ENCODE measurements around the gene DIS3L.
A peak's percentile ranks its signal among the peaks of the same experiment; 100 is the strongest.
"Not testable (repeated sequence)": the region's sequence is repeated elsewhere in the genome, so short reads cannot be mapped to it uniquely, and the experiment has no call there.

Gene DIS3L

DNA sequence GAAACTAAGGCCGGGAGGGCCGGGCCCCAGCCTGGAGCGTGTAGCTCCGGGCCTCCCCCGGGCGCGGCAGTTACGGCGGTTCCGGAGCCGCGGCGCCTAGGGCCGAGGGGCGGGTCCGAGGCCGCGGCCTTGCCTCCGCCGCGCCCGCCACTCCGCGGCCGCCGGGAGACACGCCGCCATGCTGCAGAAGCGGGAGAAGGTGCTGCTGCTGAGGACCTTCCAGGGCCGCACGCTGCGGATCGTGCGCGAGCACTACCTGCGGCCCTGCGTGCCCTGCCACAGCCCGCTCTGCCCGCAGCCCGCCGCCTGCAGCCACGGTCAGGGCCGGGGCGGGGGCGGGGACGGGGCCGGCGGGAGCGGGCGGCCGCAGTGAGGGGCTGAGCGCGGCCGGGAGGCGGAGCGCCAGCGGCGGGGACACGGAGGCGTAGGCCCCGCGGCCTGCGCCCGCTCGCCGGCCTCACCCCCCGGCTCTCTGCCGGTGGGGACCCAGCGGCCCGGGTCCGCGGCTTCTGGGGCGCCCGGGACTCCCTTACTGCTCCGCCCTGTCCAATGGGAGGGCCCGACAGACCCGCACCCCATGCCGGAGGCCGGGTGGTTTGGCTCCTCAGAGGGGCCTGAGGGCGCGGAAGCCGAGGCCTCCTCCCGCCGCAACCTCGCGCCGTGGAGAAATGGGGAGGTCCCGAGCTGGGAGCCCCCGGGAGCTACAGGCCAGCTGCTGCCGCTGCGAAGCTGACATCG lies at the start of gene DIS3L:
DIS3L (plus strand) TSS at position 150 of the 738 bp plus-strand sequence; CDS start at position 179, 29 bp downstream.
- DNase-seq, result peak; percentile 59

DNA sequence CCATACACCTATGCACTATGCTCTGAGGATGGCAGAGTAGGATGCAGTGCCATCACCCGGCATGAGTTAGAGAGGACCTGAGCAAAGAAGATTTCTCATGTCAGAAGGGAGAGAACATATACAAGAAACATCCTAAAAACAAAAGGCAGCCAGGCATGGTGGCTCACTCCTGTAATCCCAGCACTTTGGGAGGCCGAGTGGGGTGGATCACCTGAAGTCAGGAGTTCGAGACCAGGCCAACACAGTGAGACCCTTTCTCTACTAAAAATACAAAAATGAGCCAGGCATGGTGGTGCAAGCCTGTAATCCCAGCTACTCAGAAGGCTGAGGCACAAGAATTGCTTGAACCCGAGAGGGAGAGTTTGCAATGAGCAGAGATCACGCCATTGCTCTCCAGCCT lies 47.5 kb upstream of the DIS3L start:
- not testable (repeated sequence) for DNase-seq

DNA sequence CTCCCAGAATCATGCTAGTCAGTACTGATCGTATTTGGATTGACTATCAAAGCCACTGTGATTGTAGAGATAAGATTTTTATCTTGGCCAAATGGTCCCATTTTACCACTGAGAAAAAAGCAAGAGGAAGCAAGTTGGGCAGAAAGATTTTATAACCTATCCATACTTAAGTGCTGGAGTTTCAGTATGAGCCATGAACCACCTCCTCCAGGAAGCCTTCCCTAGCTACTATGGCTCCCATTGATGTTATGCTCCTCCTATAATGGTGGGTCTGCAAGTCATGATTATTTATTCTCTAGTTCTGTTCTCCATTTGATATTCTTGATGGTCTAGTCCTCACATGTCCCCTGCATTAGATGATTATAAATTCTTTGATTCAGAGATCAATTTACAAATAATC lies 46.4 kb upstream of the DIS3L start:
- no peak for DNase-seq

DNA sequence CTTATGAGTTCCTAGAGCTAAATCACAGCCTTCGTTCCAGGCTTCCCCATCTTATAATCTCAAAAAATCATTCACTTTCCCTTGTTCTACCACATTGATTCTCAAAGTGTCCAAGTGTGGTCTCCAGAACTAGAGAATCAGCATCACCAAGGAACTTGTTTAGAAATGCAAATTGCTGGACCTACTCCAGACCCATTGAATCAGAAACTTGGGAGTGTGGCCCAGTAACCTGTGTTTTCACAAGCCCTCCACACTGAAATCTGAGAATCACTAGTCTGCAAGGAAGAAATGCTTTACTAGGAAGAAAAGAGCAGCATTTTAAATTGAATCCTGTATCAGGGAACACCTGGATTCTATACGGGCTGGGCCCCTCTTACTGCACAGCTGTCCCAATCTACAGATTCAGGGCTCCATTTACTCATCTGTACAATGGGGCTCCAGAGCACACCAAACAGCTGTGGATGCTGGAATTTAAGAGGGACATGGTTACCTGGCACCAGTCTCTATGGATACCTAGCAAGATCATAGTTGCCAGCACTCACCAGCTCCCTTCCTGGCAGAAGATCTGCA lies 43.7 kb upstream of the DIS3L start:
- DNase-seq, result no peak

DNA sequence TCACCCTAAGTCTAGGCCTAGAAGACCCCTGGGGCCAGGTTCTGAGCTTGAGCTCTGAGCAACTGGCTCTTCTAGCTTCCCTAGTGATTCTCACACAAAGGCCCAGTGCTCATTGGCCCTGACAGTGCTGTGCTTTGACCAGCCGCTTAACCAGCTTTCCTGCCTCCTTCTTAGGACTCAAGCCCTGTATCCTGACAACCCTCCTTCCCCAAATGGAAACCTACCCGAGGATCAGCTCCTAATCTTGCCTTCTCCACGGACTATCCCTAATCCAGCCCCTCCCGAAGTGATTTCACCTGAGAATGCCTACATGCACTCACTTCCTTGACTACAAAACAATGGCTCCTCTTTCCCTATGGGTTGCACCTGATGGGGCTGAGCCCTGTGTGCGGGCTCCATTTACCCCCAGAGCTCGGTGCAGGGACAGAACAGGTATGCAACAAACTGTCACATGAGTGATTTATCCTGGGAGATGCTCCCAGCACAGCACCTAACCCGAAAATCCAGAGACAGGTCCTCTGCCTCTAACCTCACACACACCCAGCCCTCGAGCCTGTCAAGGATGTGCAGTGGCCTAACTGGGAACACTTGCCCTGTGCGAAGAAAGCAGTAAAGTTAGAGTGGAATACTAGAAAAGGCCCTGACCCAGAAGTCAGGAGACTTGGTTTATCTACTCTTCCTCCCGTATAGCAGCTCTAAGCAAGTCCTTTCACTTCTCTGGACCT lies 42.1 kb upstream of the DIS3L start:
- no peak for DNase-seq

DNA sequence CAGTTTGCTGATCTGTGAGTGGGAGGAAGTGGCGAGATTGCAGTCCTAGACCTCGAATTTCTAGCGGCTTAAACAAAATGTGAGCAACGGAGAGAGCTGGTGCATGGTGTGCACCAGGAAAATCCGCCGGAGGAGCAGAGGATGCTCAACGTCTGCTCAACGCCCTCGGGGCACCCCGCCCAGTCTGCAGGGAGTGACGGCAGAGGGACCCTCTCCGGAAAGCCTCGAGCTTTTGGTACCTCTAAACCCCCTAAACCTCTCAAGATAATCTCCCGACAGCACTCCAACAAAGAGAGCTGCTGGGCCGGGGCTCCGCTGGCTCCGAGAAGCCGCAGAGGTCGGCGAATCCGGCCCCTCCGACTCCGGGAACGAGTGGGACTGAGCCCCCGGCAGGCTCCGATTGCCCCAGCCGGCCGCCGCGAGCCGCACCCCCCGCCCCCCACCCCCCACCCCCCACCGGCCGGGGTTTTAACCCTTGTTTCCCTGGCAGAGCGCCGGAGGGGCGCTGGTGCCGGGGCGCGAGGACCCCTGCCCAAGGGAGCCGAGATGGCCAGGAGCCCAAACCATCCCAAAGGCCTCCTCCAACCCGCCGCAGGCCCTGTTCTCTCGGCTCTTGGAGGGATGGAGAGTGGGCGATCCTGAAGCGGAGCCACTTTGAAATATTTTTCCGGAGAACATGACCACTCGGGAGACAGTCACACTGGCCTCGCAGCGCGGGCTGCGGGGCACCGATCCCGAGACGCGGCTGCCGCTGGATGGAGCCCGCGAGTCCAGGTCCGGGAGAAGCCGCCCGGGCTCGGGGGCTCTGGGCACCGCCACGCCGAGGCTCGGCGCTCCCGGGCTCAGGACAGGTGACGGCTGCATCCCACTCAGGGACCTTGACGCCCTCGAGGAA lies 41.3 kb upstream of the DIS3L start:
- DNase-seq, result peak; percentile 39

DNA sequence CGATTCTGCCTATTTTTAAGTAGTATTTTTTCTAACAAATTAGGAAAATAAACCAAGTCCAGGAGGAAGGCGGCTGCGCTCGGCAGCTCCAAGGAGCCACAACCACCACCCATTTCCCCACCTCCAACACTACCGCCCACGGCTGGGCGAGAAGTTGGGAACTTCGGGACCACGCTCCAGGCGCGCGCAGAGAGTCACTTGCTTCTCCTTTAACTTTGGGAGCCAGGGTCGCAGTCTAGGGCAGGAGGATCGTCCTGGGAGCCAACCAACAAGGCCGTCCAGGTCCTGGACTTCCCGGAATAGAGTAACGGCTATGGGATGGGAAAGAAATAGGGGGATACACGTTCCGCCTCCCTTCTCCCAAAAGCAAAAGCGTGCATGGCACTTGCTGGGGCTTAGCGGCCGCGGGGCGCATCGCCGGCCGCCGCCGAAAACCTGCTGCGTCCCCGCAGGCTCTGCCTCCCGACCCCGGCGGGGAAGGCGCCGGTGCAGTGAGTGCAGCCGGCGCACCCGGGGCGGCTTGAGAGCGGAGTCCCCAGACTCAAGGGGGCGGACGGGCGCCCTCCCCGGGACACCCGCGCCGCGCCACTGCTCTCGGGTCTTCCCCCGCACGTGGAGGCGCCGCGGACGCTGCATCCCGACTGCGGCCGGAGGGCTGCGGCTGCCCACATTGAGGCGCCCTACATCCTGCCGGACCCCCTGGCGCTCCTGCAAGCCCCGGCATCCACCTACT lies 40.5 kb upstream of the DIS3L start:
- DNase-seq, result no peak

DNA sequence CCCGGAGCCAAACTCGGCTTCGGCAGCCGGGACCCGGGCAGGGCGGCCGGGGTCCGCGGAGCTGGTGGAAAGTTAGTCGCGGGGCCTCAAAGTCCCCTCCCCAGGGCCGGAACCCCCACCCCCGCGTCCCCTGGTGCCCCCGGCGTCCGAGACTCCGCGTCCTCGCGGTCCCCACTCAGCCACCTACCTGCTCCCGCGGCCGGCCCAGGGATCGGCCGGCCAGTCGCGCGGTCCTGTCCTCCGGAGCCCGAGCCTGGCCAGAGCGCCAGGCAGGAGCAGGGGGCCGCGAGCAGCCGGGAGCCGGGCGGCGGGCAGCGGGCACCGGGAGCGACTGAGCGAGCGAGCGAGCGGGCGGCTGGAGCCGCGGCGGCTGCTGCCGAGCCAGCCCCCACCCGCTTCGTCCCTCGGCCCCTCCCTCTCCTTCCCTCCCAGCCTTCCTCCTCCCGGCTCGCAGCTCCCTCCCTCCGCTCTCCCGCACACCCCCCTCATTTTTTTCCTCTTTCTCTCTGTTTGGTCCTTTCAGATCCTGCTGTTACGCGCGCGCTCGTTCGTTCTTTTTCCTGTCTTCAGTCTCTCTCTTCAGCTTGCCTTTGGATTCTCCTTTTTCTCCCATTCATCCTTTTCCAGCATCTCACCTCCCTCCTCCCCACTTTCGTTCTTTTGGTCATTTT lies 39.8 kb upstream of the DIS3L start, which contains the start of gene MEGF11:
MEGF11 (minus strand) TSS at position 333 of the 671 bp plus-strand sequence. CDS start 125,347 bp downstream, outside the sequence.
- DNase-seq, result no peak

DNA sequence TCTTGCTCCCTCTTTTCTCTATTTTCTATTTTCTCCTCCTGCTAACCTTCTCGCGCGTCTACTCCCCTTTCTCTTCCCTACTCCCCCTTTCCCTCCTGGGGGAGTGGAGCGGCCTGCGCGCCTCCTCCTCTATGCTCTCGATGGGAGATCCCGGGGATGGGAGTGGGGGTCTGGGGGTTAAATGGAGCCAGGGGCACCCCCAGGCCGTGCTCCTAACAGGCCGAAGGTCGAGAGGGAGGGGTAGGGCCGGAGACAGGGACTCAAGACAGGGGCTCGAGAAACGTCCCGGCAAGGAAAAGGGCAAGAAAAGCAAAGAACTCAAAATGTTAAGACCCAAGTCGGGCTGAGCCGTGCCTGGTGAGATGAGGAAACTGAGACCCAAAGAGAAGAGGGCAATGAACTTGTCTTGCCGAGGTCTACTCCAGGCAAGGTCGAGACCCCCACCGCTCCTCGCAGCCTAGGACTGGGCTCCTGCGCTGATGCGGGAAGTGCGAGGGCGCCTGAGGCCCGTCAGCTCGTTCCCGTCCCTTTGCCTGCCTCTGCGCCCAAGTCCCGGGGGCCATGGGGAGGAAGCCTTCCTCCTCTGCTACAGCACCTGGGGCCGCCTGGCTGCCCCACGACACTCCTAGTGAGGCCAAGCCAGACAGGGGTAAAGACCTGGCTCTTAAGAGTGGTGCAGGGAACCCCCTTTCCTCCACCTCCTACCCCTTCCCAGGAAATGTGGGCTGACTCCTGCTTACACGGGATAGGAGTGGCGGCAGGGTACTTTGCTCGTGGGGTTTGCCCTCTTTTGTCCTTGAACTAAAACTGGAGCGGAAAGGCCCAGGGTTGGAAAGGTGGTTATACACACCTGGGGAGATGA lies 39.0 kb upstream of the DIS3L start:
- DNase-seq, result no peak

DNA sequence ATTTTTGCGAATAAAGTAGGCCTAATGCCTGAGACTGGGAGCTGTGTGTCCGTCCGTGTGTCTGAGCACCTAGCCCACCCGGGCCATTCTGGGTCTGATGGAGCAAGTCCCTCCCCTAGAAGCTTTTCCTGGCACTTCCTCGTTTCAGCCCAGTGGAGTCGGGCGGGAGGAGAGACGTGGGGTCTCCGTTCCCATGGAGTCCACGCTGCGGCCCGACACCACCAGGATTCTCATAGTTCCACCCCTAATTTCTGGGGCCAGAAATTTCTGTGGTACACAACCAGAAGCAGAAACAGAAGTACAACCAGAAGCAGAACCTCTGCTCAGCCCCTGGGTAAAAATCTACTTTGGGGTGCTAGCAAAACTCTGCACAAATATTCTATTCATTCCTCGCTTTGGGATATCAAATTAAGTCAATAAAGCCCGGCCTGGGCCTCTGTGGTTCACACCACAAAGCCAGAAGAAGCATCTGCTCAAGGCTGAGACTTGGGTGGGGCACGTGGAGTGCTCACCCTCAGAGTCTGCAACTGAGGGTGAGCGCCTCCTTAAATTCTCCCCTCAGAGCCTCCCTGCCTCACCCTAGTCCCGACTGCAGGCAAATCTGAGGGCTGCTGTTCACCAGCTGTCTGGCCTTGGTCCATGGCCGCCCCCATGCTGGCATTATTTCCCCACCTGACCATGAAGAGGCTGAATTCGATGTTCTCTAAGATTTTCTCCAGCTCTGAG lies 38.3 kb upstream of the DIS3L start:
- no peak for DNase-seq

DNA sequence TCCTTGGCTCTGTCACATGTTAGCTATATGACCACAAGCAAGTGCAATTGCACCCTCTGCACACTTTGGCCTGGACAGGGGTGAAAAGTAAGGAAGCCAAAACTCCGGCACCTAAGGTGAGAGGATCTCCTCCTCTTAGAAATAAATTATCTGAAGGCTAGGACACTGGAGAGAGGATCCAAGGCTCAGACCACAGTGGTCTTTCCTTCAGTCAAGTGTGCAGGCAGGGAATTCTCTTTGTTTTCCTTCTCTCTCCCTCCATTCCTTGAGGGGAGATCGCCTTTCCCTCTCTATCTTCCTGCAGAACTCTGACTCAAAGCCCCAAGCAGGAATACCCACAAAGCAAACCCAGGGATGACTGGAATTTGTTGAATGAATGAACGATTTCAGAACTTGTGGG lies 36.7 kb upstream of the DIS3L start:
- no peak for DNase-seq

DNA sequence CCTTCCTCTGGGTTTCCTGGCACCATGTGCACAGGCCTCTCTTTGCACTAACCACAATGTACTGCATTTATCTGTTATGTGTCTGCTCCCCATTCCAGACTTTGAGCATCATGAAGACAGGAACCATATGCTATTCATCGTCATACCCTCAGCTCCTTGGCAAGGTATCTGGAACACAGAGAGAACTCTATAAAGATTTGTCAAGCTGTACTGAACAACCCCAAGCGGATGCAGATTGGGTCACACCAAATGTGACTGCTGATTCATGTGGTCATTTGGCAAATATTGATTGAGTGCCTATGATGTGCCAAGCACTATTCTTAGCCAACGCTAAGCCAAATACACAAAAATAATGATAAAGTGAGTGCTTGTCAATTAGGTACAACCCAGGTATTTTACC lies 32.3 kb upstream of the DIS3L start:
- DNase-seq, result no peak

DNA sequence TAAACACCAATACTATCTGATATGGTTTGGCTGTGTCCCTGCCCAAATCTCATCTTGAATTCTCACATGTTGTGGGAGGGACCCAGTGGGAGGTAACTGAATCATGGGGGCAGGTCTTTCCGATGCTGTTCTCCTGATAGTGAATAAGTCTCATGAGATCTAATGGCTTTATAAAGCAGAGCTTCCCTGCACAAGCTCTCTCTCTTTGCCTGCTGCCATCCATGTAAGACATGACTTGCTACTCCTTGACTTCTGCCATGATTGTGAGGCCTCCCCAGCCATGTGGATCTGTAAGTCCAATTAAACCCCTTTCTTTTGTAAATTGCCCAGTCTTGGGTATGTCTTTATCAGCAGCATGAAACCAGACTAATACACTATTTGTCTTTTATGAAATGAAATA lies 30.5 kb upstream of the DIS3L start:
- DNase-seq, result not testable (repeated sequence)

DNA sequence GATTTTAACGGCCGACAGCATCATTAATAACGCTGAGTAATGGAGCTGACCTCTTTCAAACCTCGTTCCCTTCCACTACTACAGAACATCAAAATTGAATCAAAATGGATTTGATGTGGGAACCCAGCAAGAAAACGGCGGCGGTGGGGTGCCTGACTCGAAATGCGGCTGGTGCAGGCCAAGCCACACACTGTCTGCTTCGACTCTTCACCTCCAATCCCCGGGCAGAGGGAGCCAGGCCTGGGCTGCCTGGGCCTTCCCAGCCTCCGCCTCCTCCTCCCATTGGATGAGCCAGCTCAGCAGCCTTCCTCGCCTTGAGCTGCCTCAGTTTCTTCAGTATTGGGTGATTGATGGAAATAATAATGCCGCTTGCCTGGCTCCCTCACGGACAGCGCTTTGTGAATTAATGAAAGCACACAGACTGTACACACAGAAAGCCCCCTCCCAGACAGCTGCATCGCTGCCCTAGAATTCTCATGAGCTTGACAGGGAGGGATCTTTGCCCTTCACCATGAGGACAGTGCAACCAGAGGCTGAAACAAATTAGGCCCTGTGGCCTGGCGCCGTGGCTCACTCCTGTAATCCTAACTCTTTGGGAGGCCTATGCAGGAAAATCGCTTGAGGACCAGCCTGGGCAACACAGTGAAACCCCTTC lies 28.4 kb upstream of the DIS3L start:
- no peak for DNase-seq

DNA sequence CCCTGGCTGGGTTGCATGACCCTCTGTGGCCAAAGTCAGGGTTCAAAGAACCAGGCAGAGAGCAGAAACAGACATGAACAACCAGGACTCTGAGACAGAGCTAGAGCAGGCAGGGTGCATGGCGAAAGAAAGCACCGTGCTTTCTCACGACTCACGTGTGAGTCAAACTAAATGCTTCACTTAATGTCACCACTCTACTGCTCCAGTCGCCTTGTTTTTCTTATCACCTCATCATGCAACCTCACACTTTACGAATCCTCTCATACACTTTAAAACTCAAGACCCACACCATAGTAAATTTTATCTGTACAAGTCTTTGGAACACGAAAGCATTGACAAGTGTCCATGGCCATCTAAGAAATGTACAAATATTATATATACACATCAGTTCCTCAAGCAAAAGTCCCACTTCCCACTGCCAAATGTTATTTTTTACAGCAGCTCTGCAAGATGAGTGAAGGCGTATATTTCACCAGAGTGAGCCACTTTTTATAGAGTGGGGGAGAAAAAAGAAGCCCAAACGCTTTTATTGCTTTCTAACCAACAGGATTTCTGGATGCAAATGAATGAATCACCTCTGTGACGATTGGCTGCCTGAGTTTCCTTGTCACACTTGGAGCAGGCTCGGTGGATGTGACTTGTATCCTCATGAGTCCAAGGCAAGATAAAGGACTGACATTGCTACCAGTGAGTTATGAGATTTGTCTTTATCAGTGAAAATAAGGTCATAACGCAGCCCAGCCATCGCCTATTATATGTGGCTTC lies 23.9 kb upstream of the DIS3L start:
- no peak for DNase-seq

DNA sequence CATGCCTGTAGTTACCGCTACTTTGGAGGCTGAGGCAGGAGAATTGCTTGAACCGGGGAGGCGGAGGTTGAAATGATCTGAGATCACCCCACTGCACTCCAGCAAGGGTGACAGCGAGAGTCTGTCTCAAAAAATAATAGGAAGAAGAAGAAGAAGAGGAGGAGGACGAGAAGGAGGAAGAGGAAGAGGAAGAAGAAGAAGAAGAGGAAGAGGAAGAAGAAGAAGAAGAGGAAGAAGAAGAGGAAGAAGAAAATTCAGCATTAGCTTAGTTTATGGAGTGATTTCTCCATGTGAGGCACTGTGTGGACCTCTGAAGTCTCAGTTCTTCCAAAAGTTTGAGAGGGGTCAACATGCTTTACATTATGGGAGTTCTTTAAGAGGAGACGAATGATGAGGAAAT lies 22.4 kb upstream of the DIS3L start:
- no peak for DNase-seq

DNA sequence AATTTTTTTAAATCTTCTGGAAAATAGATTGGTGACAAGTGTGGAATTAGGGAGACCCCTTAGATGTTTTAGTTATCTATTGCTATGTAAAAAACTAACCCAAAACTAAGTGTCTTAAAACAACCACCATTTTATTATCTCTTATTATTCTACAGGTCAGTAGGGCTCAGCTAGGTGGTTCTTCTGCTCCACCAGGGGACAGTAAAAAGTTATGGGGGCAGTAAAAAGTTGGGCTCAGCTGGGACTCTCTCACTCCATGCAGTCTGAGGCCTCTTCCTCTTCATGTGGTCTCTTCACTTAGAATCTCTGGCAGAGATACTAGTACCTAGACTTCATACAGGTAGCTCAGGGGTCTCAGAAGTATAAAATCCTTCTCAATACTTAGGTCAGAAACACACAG lies 18.0 kb upstream of the DIS3L start:
- no peak for DNase-seq

DNA sequence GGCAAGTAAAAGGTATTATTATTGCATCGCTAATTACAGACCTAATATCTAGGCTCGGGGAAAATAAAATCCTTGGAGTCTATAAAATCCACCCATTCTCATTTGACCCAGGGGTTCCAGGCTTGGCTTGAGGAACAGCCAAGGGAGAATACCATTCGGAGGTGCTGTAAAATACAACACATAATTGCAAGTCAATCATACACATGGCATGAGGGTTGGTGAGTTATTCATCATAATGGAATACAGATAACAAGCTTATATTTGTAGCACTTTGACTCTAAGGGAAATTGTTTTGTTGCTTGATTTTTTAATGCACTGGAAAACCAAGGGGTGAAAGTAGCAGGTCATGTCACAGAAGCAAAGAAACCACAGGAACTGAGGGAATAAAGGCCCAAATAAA lies 16.8 kb upstream of the DIS3L start:
- no peak for DNase-seq

DNA sequence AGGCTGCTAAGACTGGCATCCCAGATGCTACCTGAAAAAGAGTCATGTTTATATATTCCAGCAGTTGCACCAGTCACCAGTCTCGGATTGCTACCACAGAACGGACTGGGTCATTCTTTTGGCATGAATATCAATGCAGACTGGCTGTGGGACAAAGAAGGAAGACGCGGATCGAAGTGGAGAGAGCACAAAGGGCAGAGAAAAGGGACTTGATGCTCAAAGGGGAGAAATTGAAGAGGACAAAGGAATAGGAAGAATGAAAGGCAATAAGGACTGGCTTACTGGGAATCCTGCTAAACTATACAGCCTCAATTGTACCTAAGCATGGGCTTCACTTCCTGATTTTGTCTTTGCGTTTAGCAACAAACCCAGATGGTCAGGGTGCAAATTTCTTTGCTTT lies 15.3 kb upstream of the DIS3L start:
- no peak for DNase-seq

All from stimulated activated CD4-positive, alpha-beta T cell treated with anti-CD3 and anti-CD28 coated beads, Interleukin-1b, Interleukin-23, amount 100 ng/mL, for 48 hours (primary cell).